HG03575 (cell line): ENCODE measurements around the gene OGFOD3.

Experiments
- ATAC-seq: cut with Tn5 transposase; IDR thresholded peaks from one replicate; pipeline ENCODE4 v1.9.1; 2021; ENCODE audit not compliant: unreplicated experiment, insufficient number of reproducible peaks, low FRiP score; ENCODE audit errors: extremely low read depth

Gene OGFOD3

GRCh38 chr17:82436601-82437324 lies 18.4 kb upstream of the OGFOD3 start:
- ATAC-seq = no peak

- no peak for ATAC-seq
These were observed 17.5 kb upstream of the OGFOD3 start for GRCh38 chr17:82435601-82436583.

- ATAC-seq = no peak
These were observed 16.7 kb upstream of the OGFOD3 start for GRCh38 chr17:82435103-82435502.

- no peak for ATAC-seq
These were observed 15.8 kb upstream of the OGFOD3 start for GRCh38 chr17:82434216-82434565.

- no peak for ATAC-seq
These were observed 15.3 kb upstream of the OGFOD3 start for GRCh38 chr17:82433560-82434215.

- ATAC-seq = no peak
These were observed 13.6 kb upstream of the OGFOD3 start for GRCh38 chr17:82432017-82432416.

- no peak for ATAC-seq
These were observed 11.4 kb upstream of the OGFOD3 start for GRCh38 chr17:82429824-82430223.

GRCh38 chr17:82428546-82428945 lies 10.2 kb upstream of the OGFOD3 start:
- no peak for ATAC-seq

- ATAC-seq = no peak
These were observed 6.4 kb upstream of the OGFOD3 start for GRCh38 chr17:82424863-82425159.

- ATAC-seq = no peak
These were observed 5.8 kb upstream of the OGFOD3 start for GRCh38 chr17:82424001-82424862.

GRCh38 chr17:82419540-82419939 lies 1.2 kb upstream of the OGFOD3 start:
- ATAC-seq = no peak

GRCh38 chr17:82416771-82417170 lies 1.6 kb downstream of the OGFOD3 start:
- ATAC-seq = no peak

GRCh38 chr17:82416264-82416663 lies 2.1 kb downstream of the OGFOD3 start:
- no peak for ATAC-seq

- no peak for ATAC-seq
These were observed 2.6 kb downstream of the OGFOD3 start for GRCh38 chr17:82415786-82416185.

GRCh38 chr17:82415336-82415735 lies 3.0 kb downstream of the OGFOD3 start:
- ATAC-seq = no peak

GRCh38 chr17:82414548-82415281 lies 3.7 kb downstream of the OGFOD3 start:
- no peak for ATAC-seq

- ATAC-seq = no peak
These were observed 5.6 kb downstream of the OGFOD3 start for GRCh38 chr17:82412535-82413520.
